ENCODE results near the gene TTC7B.

Gene TTC7B

GRCh38 chr14:90720832-90721231 is 95.4 kb downstream of the TTC7B start:
- H3K9ac ChIP-seq (ENCODE audit: low read length in 5 of 5): no peak overlapping the region
- H3K27ac ChIP-seq (ENCODE audit: low read depth, low read length): no peak overlapping the region

DNA sequence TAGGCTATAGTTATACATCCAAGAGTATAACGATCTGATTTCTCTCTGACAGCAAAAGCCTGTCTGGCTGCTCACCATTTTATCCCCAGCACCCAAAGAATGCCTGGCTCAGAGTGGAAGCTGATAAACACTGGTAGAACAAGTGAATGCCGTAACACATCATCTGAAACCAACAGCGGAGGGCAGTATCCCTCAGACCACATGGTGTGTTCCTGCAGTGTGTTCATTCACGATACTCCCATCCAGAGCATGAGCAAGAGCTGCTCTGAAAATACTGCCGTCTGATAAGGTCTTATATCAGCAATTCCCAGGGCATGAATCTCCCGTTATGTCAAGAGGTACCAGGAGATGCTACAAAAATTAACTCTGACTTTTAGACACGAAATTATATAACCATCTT is 95.9 kb downstream of the TTC7B start:
- H3K27ac ChIP-seq (ENCODE audit: low read depth, low read length): no peak overlapping the region
- H3K4me3 ChIP-seq (ENCODE audit: low read depth in 1 of 5, low read length in 5 of 5): no peak overlapping the region
- no peaks in the 10 kb centered on the region for H3K27me3 ChIP-seq (ENCODE audit: control insufficient read depth in 5 of 5, insufficient read depth in 4 of 5, low read length in 5 of 5)
- peaks cover 0 to 15% (median 8%) of the 10 kb centered on the region in 5 donors for H3K36me3 ChIP-seq (ENCODE audit: control insufficient read depth in 5 of 5, insufficient read depth in 5 of 5, low read length in 5 of 5)
- H3K9ac ChIP-seq (ENCODE audit: low read length in 5 of 5): no peak overlapping the region
- no peaks in the 10 kb centered on the region for H3K4me1 ChIP-seq (ENCODE audit: control insufficient read depth in 5 of 5, insufficient read depth in 5 of 5, low read length in 5 of 5)
- no peaks in the 10 kb centered on the region for H3K9me3 ChIP-seq (ENCODE audit: control insufficient read depth in 5 of 5, low read length in 5 of 5)

More at GRCh38 chr14:90720832-90721231, 95.4 kb downstream of the TTC7B start:
- Histone ChIP-seq H3K4me3 (ENCODE audit: low read depth in 1 of 5, low read length in 5 of 5) (no peak overlapping the region), H3K9me3 (ENCODE audit: control insufficient read depth in 5 of 5, low read length in 5 of 5) (no peaks in the 10 kb centered on the region), H3K27me3 (ENCODE audit: control insufficient read depth in 5 of 5, insufficient read depth in 4 of 5, low read length in 5 of 5) (no peaks in the 10 kb centered on the region), H3K36me3 (ENCODE audit: control insufficient read depth in 5 of 5, insufficient read depth in 5 of 5, low read length in 5 of 5) (peaks cover 0 to 14% (median 8%) of the 10 kb centered on the region in 5 donors), H3K4me1 (ENCODE audit: control insufficient read depth in 5 of 5, insufficient read depth in 5 of 5, low read length in 5 of 5) (no peaks in the 10 kb centered on the region)

DNA sequence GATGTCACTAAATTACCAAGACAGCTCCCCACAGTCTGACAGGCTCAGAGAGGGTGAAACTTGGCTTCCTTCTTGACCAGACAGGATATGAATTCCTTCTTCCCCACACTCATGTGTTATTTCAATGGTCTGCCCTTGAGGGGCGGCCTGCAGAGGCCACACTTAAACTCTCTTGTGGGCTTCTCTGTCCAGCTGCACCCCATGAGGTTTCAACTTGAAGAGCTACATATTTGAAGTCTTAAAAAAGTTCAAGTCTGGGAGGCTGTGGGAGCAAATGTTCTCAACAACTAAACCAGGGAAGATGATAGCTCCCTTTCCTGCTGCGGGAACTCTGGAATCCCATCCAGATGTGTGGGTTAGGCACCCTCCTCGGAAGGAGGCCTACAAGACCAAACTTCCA is 98.3 kb downstream of the TTC7B start:
- no peak overlapping the region for H3K9ac ChIP-seq (ENCODE audit: low read length in 5 of 5)
- no peaks in the 10 kb centered on the region for H3K9me3 ChIP-seq (ENCODE audit: control insufficient read depth in 5 of 5, low read length in 5 of 5)
- H3K27ac ChIP-seq (ENCODE audit: low read depth, low read length): no peak overlapping the region
- no peaks in the 10 kb centered on the region for H3K4me1 ChIP-seq (ENCODE audit: control insufficient read depth in 5 of 5, insufficient read depth in 5 of 5, low read length in 5 of 5)
- H3K27me3 ChIP-seq (ENCODE audit: control insufficient read depth in 5 of 5, insufficient read depth in 4 of 5, low read length in 5 of 5): no peaks in the 10 kb centered on the region
- no peak overlapping the region for H3K4me3 ChIP-seq (ENCODE audit: low read depth in 1 of 5, low read length in 5 of 5)
- H3K36me3 ChIP-seq (ENCODE audit: control insufficient read depth in 5 of 5, insufficient read depth in 5 of 5, low read length in 5 of 5): peaks cover 6 to 21% (median 8%) of the 10 kb centered on the region in 5 donors

- no peak overlapping the region for H3K27ac ChIP-seq (ENCODE audit: low read depth, low read length)
Measured at GRCh38 chr14:90715993-90716392, 100.2 kb downstream of the TTC7B start.

GRCh38 chr14:90715495-90715894 is 100.7 kb downstream of the TTC7B start:
- Histone ChIP-seq H3K27me3 (ENCODE audit: control insufficient read depth in 5 of 5, insufficient read depth in 4 of 5, low read length in 5 of 5) (no peaks in the 10 kb centered on the region), H3K4me1 (ENCODE audit: control insufficient read depth in 5 of 5, insufficient read depth in 5 of 5, low read length in 5 of 5) (no peaks in the 10 kb centered on the region), H3K4me3 (ENCODE audit: low read depth in 1 of 5, low read length in 5 of 5) (no peak overlapping the region), H3K9ac (ENCODE audit: low read length in 5 of 5) (no peak overlapping the region), H3K36me3 (ENCODE audit: control insufficient read depth in 5 of 5, insufficient read depth in 5 of 5, low read length in 5 of 5) (peaks cover 3 to 12% (median 6%) of the 10 kb centered on the region in 5 donors), H3K9me3 (ENCODE audit: control insufficient read depth in 5 of 5, low read length in 5 of 5) (no peaks in the 10 kb centered on the region), H3K27ac (ENCODE audit: low read depth, low read length) (no peak overlapping the region)

More at GRCh38 chr14:90715993-90716392, 100.2 kb downstream of the TTC7B start:
- H3K9me3 ChIP-seq (ENCODE audit: control insufficient read depth in 5 of 5, low read length in 5 of 5): no peaks in the 10 kb centered on the region
- H3K4me3 ChIP-seq (ENCODE audit: low read depth in 1 of 5, low read length in 5 of 5): no peak overlapping the region
- no peaks in the 10 kb centered on the region for H3K4me1 ChIP-seq (ENCODE audit: control insufficient read depth in 5 of 5, insufficient read depth in 5 of 5, low read length in 5 of 5)
- peaks cover 3 to 12% (median 6%) of the 10 kb centered on the region in 5 donors for H3K36me3 ChIP-seq (ENCODE audit: control insufficient read depth in 5 of 5, insufficient read depth in 5 of 5, low read length in 5 of 5)
- H3K9ac ChIP-seq (ENCODE audit: low read length in 5 of 5): no peak overlapping the region
- no peaks in the 10 kb centered on the region for H3K27me3 ChIP-seq (ENCODE audit: control insufficient read depth in 5 of 5, insufficient read depth in 4 of 5, low read length in 5 of 5)

DNA sequence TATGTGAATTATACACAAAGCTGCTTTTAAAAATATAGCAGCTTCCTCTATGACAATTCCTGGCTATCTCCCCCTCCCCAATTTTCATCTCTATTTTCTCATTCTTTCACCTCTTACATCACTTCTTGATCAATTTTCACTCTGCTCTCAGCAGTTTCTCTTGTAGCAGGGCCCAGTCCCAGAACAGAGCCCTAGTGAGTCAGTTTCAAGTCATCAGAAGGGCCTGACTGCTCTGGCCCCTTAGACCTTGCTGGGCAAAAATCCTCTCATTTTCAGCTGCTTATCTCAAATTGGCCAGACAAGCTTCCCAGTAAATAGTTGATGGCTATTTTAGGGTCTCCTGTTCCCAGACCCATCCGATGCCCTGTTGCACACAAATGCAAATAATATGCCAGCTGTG is 101.4 kb downstream of the TTC7B start:
- H3K27me3 ChIP-seq (ENCODE audit: control insufficient read depth in 5 of 5, insufficient read depth in 4 of 5, low read length in 5 of 5): no peaks in the 10 kb centered on the region
- H3K9ac ChIP-seq (ENCODE audit: low read length in 5 of 5): no peak overlapping the region
- H3K27ac ChIP-seq (ENCODE audit: low read depth, low read length): no peak overlapping the region
- H3K4me3 ChIP-seq (ENCODE audit: low read depth in 1 of 5, low read length in 5 of 5): no peak overlapping the region
- peaks cover 3 to 12% (median 6%) of the 10 kb centered on the region in 5 donors for H3K36me3 ChIP-seq (ENCODE audit: control insufficient read depth in 5 of 5, insufficient read depth in 5 of 5, low read length in 5 of 5)
- H3K9me3 ChIP-seq (ENCODE audit: control insufficient read depth in 5 of 5, low read length in 5 of 5): no peaks in the 10 kb centered on the region
- H3K4me1 ChIP-seq (ENCODE audit: control insufficient read depth in 5 of 5, insufficient read depth in 5 of 5, low read length in 5 of 5): no peaks in the 10 kb centered on the region

- Histone ChIP-seq H3K9ac (ENCODE audit: low read length in 5 of 5) (no peak overlapping the region), H3K27ac (ENCODE audit: low read depth, low read length) (no peak overlapping the region)
Measured at GRCh38 chr14:90704738-90705392, 111.4 kb downstream of the TTC7B start.

GRCh38 chr14:90703841-90704737 is 112.1 kb downstream of the TTC7B start:
- H3K27me3 ChIP-seq (ENCODE audit: control insufficient read depth in 5 of 5, insufficient read depth in 4 of 5, low read length in 5 of 5): no peaks in the 10 kb centered on the region
- H3K4me1 ChIP-seq (ENCODE audit: control insufficient read depth in 5 of 5, insufficient read depth in 5 of 5, low read length in 5 of 5): peaks cover 0 to 4% (median under 1%) of the 10 kb centered on the region in 5 donors
- no peaks in the 10 kb centered on the region for H3K9me3 ChIP-seq (ENCODE audit: control insufficient read depth in 5 of 5, low read length in 5 of 5)
- H3K9ac ChIP-seq (ENCODE audit: low read length in 5 of 5): no peak overlapping the region
- no peak overlapping the region for H3K27ac ChIP-seq (ENCODE audit: low read depth, low read length)
- no peak overlapping the region for H3K4me3 ChIP-seq (ENCODE audit: low read depth in 1 of 5, low read length in 5 of 5)
- no peaks in the 10 kb centered on the region for H3K36me3 ChIP-seq (ENCODE audit: control insufficient read depth in 5 of 5, insufficient read depth in 5 of 5, low read length in 5 of 5)

More at GRCh38 chr14:90704738-90705392, 111.4 kb downstream of the TTC7B start:
- Histone ChIP-seq H3K4me1 (ENCODE audit: control insufficient read depth in 5 of 5, insufficient read depth in 5 of 5, low read length in 5 of 5) (peaks cover 0 to 3% (median 0%) of the 10 kb centered on the region in 5 donors), H3K9me3 (ENCODE audit: control insufficient read depth in 5 of 5, low read length in 5 of 5) (no peaks in the 10 kb centered on the region), H3K27me3 (ENCODE audit: control insufficient read depth in 5 of 5, insufficient read depth in 4 of 5, low read length in 5 of 5) (no peaks in the 10 kb centered on the region), H3K4me3 (ENCODE audit: low read depth in 1 of 5, low read length in 5 of 5) (no peak overlapping the region), H3K36me3 (ENCODE audit: control insufficient read depth in 5 of 5, insufficient read depth in 5 of 5, low read length in 5 of 5) (no peaks in the 10 kb centered on the region)

- Histone ChIP-seq H3K9ac (ENCODE audit: low read length in 5 of 5) (no peak overlapping the region), H3K4me3 (ENCODE audit: low read depth in 1 of 5, low read length in 5 of 5) (no peak overlapping the region), H3K4me1 (ENCODE audit: control insufficient read depth in 5 of 5, insufficient read depth in 5 of 5, low read length in 5 of 5) (peaks cover 9 to 30% (median 21%) of the 10 kb centered on the region in 5 donors), H3K27ac (ENCODE audit: low read depth, low read length) (no peak overlapping the region), H3K27me3 (ENCODE audit: control insufficient read depth in 5 of 5, insufficient read depth in 4 of 5, low read length in 5 of 5) (no peaks in the 10 kb centered on the region), H3K9me3 (ENCODE audit: control insufficient read depth in 5 of 5, low read length in 5 of 5) (no peaks in the 10 kb centered on the region), H3K36me3 (ENCODE audit: control insufficient read depth in 5 of 5, insufficient read depth in 5 of 5, low read length in 5 of 5) (no peaks in the 10 kb centered on the region)
Measured at GRCh38 chr14:90700933-90701776, 115.1 kb downstream of the TTC7B start.
